ENCODE results near the gene ABCC9. TPM values are rescaled to one million over a fixed set of nuclear protein-coding genes. Genes with fewer than 3 reads are reported as not detected.
"Not testable (repeated sequence)": the region's sequence is repeated elsewhere in the genome, so short reads cannot be mapped to it uniquely, and the experiment has no call there.

The ABCC9 gene
- total RNA-seq, 1 donor from 2014 or later, result 2.7 TPM

DNA sequence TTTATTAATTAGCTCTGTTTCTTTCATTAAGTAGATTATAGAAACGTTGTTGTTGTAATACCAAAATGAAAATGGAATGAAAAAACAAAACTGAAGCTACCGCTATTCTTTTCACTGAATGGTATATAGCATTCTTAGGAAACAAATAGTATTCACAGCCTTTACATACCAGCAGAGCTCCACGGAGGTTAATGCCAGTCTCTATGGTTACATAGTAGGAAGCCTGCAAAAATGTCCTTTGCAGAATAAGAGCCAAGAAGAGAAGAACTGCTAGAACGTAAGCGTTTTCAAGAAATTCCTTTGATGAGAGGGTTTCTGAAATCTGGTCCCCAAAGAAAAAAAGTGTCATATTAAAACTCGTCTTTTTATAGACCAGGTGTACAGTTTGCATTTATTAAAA, 30.6 kb downstream of the ABCC9 start:
- Mint-ChIP-seq H3K4me3 (ENCODE audit: unreplicated experiment) (no peak overlapping the region), H3K27me3 (ENCODE audit: low read depth) (peaks cover 3% of the 10 kb centered on the region), H3K4me1 (ENCODE audit: low read depth) (no peaks in the 10 kb centered on the region), H3K27ac (ENCODE audit: unreplicated experiment) (no peak overlapping the region), H3K36me3 (ENCODE audit: low read depth) (no peaks in the 10 kb centered on the region), H3K9me3 (ENCODE audit: low read depth) (no peaks in the 10 kb centered on the region)
- TF ChIP-seq, protein P1, sequence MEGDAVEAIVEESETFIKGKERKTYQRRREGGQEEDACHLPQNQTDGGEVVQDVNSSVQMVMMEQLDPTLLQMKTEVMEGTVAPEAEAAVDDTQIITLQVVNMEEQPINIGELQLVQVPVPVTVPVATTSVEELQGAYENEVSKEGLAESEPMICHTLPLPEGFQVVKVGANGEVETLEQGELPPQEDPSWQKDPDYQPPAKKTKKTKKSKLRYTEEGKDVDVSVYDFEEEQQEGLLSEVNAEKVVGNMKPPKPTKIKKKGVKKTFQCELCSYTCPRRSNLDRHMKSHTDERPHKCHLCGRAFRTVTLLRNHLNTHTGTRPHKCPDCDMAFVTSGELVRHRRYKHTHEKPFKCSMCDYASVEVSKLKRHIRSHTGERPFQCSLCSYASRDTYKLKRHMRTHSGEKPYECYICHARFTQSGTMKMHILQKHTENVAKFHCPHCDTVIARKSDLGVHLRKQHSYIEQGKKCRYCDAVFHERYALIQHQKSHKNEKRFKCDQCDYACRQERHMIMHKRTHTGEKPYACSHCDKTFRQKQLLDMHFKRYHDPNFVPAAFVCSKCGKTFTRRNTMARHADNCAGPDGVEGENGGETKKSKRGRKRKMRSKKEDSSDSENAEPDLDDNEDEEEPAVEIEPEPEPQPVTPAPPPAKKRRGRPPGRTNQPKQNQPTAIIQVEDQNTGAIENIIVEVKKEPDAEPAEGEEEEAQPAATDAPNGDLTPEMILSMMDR (IDR thresholded peaks at IDR 0.05), result no peak
- no peak for DNase-seq (ENCODE audit: low spot score)

GRCh38 chr12:21907948-21908837, 33.0 kb downstream of the ABCC9 start:
- H3K4me1 Mint-ChIP-seq (ENCODE audit: low read depth), result no peaks in the 10 kb centered on the region
- TF ChIP-seq, protein P1 (IDR thresholded peaks at IDR 0.05), result no peak
- peaks cover 2% of the 10 kb centered on the region for H3K36me3 Mint-ChIP-seq (ENCODE audit: low read depth)
- H3K9me3 Mint-ChIP-seq (ENCODE audit: low read depth), result peaks cover 7% of the 10 kb centered on the region
- H3K4me3 Mint-ChIP-seq (ENCODE audit: unreplicated experiment), result no peak overlapping the region
- H3K27me3 Mint-ChIP-seq (ENCODE audit: low read depth), result peaks cover 3% of the 10 kb centered on the region
- no peak overlapping the region for H3K27ac Mint-ChIP-seq (ENCODE audit: unreplicated experiment)
- no peak for DNase-seq (ENCODE audit: low spot score)

DNA sequence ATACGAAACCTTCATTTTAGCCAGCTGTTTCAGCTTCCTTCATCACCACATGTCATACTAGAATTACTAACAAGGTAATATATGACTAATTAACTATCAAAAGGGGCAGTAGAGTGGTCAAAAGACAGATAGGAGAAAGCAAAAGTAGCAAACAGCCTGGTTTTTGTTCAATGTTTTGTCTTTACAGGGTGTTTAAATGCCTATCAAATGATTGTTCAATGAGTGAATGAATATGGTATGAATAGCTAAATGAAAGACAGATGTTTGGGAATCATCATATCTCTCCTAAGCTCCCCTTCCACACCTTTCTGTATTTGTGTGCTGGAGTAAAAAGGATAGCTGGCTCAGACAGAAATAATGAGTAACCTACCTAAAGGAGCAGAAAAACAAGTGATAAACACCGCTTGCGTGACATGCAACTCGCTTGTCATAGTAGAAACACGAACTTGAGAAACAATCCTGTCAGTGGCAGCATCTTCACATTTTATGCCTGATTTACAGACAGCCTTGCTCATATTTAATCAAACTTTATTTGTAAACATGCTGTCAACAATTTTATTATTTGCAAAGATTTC, 34.2 kb downstream of the ABCC9 start:
- Mint-ChIP-seq H3K4me3 (ENCODE audit: unreplicated experiment) (no peak overlapping the region), H3K4me1 (ENCODE audit: low read depth) (no peaks in the 10 kb centered on the region), H3K9me3 (ENCODE audit: low read depth) (peaks cover 11% of the 10 kb centered on the region), H3K36me3 (ENCODE audit: low read depth) (peaks cover 2% of the 10 kb centered on the region), H3K27ac (ENCODE audit: unreplicated experiment) (no peak overlapping the region), H3K27me3 (ENCODE audit: low read depth) (peaks cover 3% of the 10 kb centered on the region)
- no peak for DNase-seq (ENCODE audit: low spot score)
- TF ChIP-seq, protein P1 (IDR thresholded peaks at IDR 0.05), result no peak

DNA sequence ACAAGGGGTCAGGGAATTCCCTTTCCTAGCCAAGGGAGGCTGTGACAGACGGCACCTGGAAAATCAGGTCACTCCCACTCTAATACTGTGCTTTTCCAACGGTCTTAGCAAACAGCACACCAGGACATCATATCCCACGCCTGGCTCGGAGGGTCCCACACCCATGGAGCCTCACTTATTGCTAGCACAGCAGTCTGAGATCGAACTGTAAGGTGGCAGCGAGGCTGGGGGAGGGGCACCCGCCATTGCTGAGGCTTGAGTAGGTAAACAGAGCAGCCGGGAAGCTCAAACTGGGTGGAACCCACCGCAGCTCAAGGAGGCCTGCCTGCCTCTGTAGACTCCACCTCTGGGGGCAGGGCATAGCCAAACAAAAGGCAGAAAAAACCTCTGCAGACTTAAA, 41.7 kb downstream of the ABCC9 start:
- H3K9me3 Mint-ChIP-seq (ENCODE audit: low read depth), result peaks cover 29% of the 10 kb centered on the region
- H3K27ac Mint-ChIP-seq (ENCODE audit: unreplicated experiment); H3K4me1 Mint-ChIP-seq (ENCODE audit: low read depth); DNase-seq (ENCODE audit: low spot score); H3K4me3 Mint-ChIP-seq (ENCODE audit: unreplicated experiment); H3K36me3 Mint-ChIP-seq (ENCODE audit: low read depth); H3K27me3 Mint-ChIP-seq (ENCODE audit: low read depth): not testable (repeated sequence)

DNA sequence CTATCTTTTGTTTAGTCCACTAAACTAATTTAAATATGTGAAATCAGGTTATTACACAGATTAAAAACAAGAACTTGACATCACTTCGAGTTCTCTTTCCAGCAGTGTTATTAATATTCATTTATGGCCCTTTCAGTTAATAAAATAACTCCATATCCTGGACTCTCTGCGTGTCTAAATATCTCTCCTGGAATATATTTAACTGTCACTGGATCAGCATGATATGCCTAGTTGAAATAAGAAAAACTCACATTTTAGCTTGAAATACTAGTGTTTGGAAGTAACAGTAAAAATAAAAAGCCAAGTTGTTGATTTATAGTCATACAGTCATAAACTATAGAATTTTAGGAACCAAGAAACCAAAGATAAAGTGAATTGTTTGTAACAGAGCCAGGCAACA, 45.6 kb downstream of the ABCC9 start:
- H3K27me3 Mint-ChIP-seq (ENCODE audit: low read depth), result peaks cover 2% of the 10 kb centered on the region
- no peak overlapping the region for H3K27ac Mint-ChIP-seq (ENCODE audit: unreplicated experiment)
- TF ChIP-seq, protein P1 (IDR thresholded peaks at IDR 0.05), result no peak
- DNase-seq (ENCODE audit: low spot score), result no peak
- H3K4me3 Mint-ChIP-seq (ENCODE audit: unreplicated experiment), result no peak overlapping the region
- H3K36me3 Mint-ChIP-seq (ENCODE audit: low read depth), result peaks cover 2% of the 10 kb centered on the region
- peaks cover 9% of the 10 kb centered on the region for H3K9me3 Mint-ChIP-seq (ENCODE audit: low read depth)
- peaks cover 13% of the 10 kb centered on the region for H3K4me1 Mint-ChIP-seq (ENCODE audit: low read depth)

Measured in chondrocyte (in vitro differentiated cells).